Epithelial cell of esophagus (primary cell): ENCODE measurements around the gene EFNA5.

Experiments
- DNase-seq: peaks from one replicate; pipeline ENCODE4 v3.0.0; 2010; ENCODE audit warnings: low read depth
- H3K4me3 ChIP-seq: 2 replicates; pipeline ENCODE4 v1.5.1; 2011; ENCODE audit warnings: mild to moderate bottlenecking, low read length, control low read depth
- CTCF ChIP-seq: IDR thresholded peaks from 2 replicates; pipeline ENCODE4 v1.5.1; 2011; ENCODE audit warnings: low read depth, mild to moderate bottlenecking, low read length, control low read depth, inconsistent platforms; ENCODE audit not compliant: insufficient read depth; ENCODE audit errors: missing control alignments

EFNA5 gene

GRCh38 chr5:107668154-107669095, 2.3 kb downstream of the EFNA5 start:
- DNase-seq = peak; percentile 56
- TF ChIP-seq CTCF = no peak
- H3K4me3 ChIP-seq = peak overlapping the region; percentile 90

GRCh38 chr5:107666051-107666655, 4.6 kb downstream of the EFNA5 start:
- TF ChIP-seq CTCF = no peak
- DNase-seq = peak; percentile 25
- H3K4me3 ChIP-seq = no peak overlapping the region

GRCh38 chr5:107665036-107665570, 5.6 kb downstream of the EFNA5 start:
- no peak overlapping the region for H3K4me3 ChIP-seq
- no peak for TF ChIP-seq CTCF
- peak; percentile 5 for DNase-seq

- DNase-seq = no peak
- H3K4me3 ChIP-seq = no peak overlapping the region
- no peak for TF ChIP-seq CTCF
Measured at GRCh38 chr5:107663697-107664096, 7.0 kb downstream of the EFNA5 start.

GRCh38 chr5:107661650-107662044, 9.1 kb downstream of the EFNA5 start:
- DNase-seq = no peak
- no peak for TF ChIP-seq CTCF
- no peak overlapping the region for H3K4me3 ChIP-seq

- no peak for TF ChIP-seq CTCF
- no peak for DNase-seq
- H3K4me3 ChIP-seq = no peak overlapping the region
Measured at GRCh38 chr5:107661038-107661649, 9.6 kb downstream of the EFNA5 start.
